HL-60/S4 (cell line): Measurements from ENCODE around the gene CELA1.

ENCODE experiments used
- in situ Hi-C: fragments of 300-500 bp; cut with MboI; formaldehyde crosslinking; loops from 2 replicates; pipeline ENCODE4 v1.14.3; 2022; ENCODE audit warnings: low sequenced_read_pairs

CELA1 gene

GRCh38 chr12:51346581-51346980, at the start of gene CELA1:
TSS of gene CELA1 (minus strand) at chr12:51346679. CDS start at chr12:51346638, 41 bp downstream.
- in situ Hi-C loops, result loop anchor here (10.0 kb wide), 1 partner anchor 82 kb away; no protein-coding TSS in a partner anchor

DNA sequence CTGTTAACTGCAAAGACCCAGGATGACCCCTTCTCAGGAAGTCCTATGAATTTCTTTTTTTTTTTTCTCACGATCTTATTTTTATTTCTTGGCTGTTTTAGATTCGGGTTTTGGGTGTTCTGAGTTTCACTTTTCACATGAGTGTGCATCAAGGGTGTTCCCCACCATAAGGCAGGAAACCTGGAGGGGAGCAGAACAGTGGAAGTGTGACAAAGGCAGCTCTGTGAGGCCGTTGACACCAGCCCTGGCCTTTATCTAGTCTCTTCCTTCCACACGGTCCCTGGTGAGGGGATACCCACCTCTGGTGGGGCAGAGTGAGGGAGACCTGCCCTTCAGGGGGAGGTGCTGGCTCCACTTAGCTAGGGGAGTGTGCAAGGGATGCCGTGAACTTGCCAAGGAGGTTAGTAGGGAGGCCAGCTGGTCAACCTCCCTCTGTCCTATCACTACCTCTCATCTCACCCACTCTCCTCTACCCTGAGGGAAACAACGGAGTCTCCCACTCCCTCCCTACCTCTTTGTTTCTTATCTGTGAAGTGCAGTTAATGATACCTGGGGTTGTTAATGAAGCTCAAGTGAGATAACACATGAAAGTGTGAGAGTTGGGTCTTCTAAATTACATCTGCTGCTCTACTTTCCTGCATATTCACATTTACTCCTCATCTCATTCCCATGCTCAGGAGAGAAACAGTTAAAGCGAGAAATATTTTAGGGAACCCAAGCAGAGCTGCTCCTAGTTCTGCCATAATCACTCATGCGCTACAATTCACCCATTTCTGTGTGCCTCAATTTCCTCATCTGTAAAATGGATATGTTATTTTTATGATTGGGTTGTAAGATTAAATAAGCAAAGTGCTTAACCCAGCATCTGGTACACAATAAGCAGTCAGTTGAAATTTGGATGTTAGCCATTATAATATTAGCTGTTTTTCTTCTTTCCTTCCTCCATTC, 49.1 kb upstream of the CELA1 start:
- in situ Hi-C loops, result no loop called here

- in situ Hi-C loops, result no loop called here
Observed at GRCh38 chr12:51393676-51394545, 47.4 kb upstream of the CELA1 start.

GRCh38 chr12:51392556-51393237, 46.2 kb upstream of the CELA1 start:
- in situ Hi-C loops, result no loop called here

GRCh38 chr12:51391283-51392123, 45.0 kb upstream of the CELA1 start, which contains the start of gene GALNT6:
TSS of gene GALNT6 (minus strand) at chr12:51391406. CDS start at chr12:51379781, 11,625 bp downstream.
- in situ Hi-C loops, result no loop called here

GRCh38 chr12:51390891-51391282, 44.4 kb upstream of the CELA1 start:
- in situ Hi-C loops, result no loop called here

DNA sequence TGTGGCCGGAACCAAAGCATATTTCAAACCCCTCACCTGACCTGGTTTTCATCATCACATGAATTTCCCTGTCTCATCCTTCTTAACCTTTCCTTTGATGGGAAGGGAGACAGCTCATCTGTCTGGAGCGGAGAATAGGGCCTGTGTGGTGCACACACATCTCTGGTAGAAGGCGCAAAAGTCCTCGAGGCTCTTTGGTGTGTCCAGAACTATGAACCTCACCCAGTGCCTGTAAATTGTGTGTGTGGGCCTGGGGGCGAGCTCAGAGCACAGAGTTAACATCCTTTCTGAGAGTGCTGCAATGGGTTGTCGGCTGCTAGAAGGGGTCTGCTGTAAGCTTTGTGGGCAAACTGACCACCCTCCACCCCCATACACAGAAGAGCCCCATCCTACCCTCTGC, 44.0 kb upstream of the CELA1 start:
- in situ Hi-C loops, result no loop called here

- in situ Hi-C loops, result no loop called here
Observed at GRCh38 chr12:51389302-51389999, 43.0 kb upstream of the CELA1 start.

DNA sequence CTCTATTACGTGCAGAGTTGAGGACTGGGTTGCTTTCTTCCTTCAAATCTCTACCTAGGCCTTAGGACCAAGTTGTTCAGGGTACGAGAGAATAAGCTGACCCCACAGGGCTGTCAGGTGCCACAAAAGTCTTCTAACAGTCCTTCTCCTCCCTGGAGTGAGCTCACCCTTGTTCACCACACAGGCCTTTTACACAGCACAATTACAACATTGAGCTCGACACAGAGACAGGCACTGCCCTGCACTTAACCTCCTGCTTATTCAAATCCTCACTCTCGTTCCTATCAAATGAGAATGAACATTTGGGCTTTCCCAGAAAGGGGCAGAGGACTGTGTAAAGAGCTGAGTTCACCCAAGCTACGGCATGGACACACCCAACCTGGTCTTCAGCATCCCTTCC, 42.4 kb upstream of the CELA1 start:
- in situ Hi-C loops, result no loop called here

DNA sequence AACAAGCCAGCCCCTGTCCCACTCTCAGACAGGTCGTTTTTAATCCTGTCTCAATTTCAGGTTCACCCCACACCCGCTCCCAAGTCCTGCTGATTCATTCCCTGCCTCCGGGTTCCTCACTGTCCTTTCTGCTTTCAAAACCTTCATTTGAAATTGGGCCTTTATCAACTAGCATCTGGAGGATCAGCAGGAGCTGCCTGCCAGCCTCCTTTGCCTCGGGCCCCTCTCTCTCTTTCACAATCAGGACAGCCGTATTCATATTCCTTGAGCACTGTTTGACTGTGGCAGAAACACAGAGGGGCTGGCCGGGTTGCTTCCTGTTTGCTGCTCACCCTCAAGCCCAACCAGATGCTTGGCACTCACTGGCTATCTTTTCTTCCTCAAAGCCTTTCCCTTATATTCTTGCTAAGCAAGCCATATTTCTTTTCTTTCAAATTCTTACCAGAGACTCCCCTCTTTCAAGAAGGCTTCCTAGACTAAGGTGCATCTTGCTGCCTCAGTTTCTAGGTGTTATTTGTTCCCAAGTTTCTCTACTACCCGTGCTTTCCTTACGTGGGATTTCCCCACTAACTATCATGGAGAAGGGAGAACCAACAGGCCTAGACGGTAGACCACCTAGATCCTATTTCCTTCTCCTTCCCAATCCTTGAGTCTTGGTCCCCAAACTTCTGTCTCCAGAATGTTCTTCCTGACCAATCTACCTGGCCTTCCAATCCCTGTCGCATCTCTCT, 41.8 kb upstream of the CELA1 start:
- in situ Hi-C loops, result no loop called here

DNA sequence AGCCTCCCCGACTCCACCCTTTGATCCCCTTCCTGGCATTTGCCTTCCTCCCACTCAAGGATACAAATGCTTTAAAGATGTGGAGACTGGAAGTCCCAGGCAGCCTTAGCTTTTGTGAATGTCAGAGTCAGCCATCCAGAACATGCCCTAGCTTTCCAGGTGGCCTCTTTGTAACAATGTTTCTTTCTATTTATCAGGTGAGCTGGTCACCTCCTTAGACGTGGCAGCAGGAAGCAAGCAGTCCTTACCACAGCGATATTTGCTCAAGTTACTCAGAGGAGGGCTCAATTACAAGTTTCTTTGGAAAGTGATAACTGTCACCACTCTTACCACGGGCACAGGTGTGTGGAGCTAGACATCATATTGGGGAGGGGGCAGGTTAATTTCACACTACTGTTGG, 39.9 kb upstream of the CELA1 start:
- in situ Hi-C loops, result no loop called here

GRCh38 chr12:51383269-51383905, 36.9 kb upstream of the CELA1 start:
- in situ Hi-C loops, result no loop called here

DNA sequence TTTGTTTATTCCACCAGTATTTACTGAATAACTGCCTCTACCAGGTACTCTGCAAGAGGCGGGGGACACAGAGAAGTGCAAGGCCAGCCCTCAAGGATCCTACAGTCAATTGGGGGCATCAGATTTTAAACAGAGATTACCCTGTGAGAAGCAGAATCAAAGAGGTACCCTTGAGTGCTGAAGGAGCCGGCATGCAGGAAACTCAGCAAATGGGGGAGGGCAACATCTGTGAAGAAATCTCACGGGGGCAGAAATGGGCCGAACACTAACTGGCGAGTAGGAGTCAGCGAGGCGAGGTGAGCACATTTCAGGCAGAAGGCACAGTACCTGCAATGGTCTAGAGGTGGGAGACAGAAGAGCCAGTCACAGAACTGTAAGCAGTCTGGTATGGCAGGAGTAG, 35.7 kb upstream of the CELA1 start:
- in situ Hi-C loops, result no loop called here

GRCh38 chr12:51381226-51382079, 35.0 kb upstream of the CELA1 start:
- in situ Hi-C loops, result no loop called here

DNA sequence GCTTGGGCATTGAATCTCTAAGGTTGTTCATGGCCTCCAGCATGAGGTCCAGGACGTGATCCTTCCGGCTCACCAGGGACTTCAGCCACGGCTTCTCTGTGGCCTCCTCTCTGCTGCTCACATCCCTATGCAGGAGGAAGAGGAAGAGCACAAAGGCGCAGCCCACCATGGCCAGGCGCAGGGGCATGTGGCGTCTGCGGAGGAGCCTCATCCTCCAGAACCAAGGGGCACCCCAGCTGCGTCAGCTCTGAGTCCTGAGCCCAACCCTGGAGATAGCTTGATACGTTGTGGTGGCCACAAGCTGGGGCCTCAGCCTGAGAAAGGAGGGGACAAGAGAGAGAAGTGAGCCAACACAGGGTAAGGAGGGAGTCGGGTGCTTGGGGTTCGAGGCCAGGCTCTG, 33.1 kb upstream of the CELA1 start:
- in situ Hi-C loops, result no loop called here

GRCh38 chr12:51378749-51379148, 32.3 kb upstream of the CELA1 start:
- in situ Hi-C loops, result no loop called here
